Hypothalamus (tissue), 51 donors: ENCODE measurements around the gene MCM3.

Experiments used
- DNase-seq, 51 donors: peaks; one replicate each; lab custom pipeline; 2025; lab: John Stamatoyannopoulos, UW

Gene MCM3

GRCh38 chr6:52284460-52285176 lies at the start of gene MCM3:
TSS of gene MCM3 (minus strand) at chr6:52284742. CDS start at chr6:52284674, 68 bp downstream.
- DNase-seq: peak; percentile 44 to 99 (median 96)

- no peak for DNase-seq
Observed at GRCh38 chr6:52333840-52334200, 49.3 kb upstream of the MCM3 start.

- DNase-seq: no peak
Observed at GRCh38 chr6:52331793-52332457, 47.4 kb upstream of the MCM3 start.

- DNase-seq: no peak
Observed at GRCh38 chr6:52330470-52330869, 45.9 kb upstream of the MCM3 start.

GRCh38 chr6:52328729-52329128 lies 44.2 kb upstream of the MCM3 start:
- DNase-seq: no peak

GRCh38 chr6:52328303-52328662 lies 43.7 kb upstream of the MCM3 start:
- no peak for DNase-seq

GRCh38 chr6:52326540-52327364 lies 42.2 kb upstream of the MCM3 start:
- DNase-seq: no peak

- no peak for DNase-seq
Observed at GRCh38 chr6:52325695-52326471, 41.3 kb upstream of the MCM3 start.

- DNase-seq: no peak
Observed at GRCh38 chr6:52324189-52324588, 39.6 kb upstream of the MCM3 start.

- no peak for DNase-seq
Observed at GRCh38 chr6:52317841-52318581, 33.5 kb upstream of the MCM3 start.

- DNase-seq: no peak
Observed at GRCh38 chr6:52317211-52317610, 32.7 kb upstream of the MCM3 start.

- no peak for DNase-seq
Observed at GRCh38 chr6:52314752-52315151, 30.2 kb upstream of the MCM3 start.

GRCh38 chr6:52312461-52312860 lies 27.9 kb upstream of the MCM3 start:
- DNase-seq: peak in 1 of 51 donors; percentile 20

- peak in 35 of 51 donors; percentile 4 to 80 (median 29) for DNase-seq
Observed at GRCh38 chr6:52310932-52311331, 26.4 kb upstream of the MCM3 start.

- DNase-seq: no peak
Observed at GRCh38 chr6:52307900-52308372, 23.4 kb upstream of the MCM3 start.

- no peak for DNase-seq
Observed at GRCh38 chr6:52306972-52307870, 22.7 kb upstream of the MCM3 start.

GRCh38 chr6:52305948-52306767 lies 21.6 kb upstream of the MCM3 start:
- peak in 1 of 51 donors; percentile 23 for DNase-seq

- no peak for DNase-seq
Observed at GRCh38 chr6:52305411-52305810, 20.9 kb upstream of the MCM3 start.
